GM04504 (cell line): Measurements from ENCODE around the gene EFCAB12.

Experiments used
- DNase-seq: peaks from one replicate; pipeline ENCODE4 v3.0.0-alpha.2; 2012; ENCODE audit warnings: low read depth

Gene EFCAB12

GRCh38 chr3:129428376-129429079 is at the start of gene EFCAB12:
Gene EFCAB12 (minus strand): TSS chr3:129428636. CDS start chr3:129428488, 148 bp downstream.
- peak; percentile 75 for DNase-seq

GRCh38 chr3:129476586-129476985 is 48.1 kb upstream of the EFCAB12 start:
- DNase-seq = no peak

GRCh38 chr3:129475863-129476262 is 47.4 kb upstream of the EFCAB12 start:
- DNase-seq = no peak

- DNase-seq = no peak
These were observed 46.8 kb upstream of the EFCAB12 start for GRCh38 chr3:129474984-129475804.

GRCh38 chr3:129473769-129474152 is 45.3 kb upstream of the EFCAB12 start:
- no peak for DNase-seq

- no peak for DNase-seq
These were observed 44.8 kb upstream of the EFCAB12 start for GRCh38 chr3:129473067-129473768.

GRCh38 chr3:129470861-129471260 is 42.4 kb upstream of the EFCAB12 start:
- no peak for DNase-seq

- DNase-seq = no peak
These were observed 40.6 kb upstream of the EFCAB12 start for GRCh38 chr3:129469026-129469425.

- DNase-seq = no peak
These were observed 39.5 kb upstream of the EFCAB12 start for GRCh38 chr3:129467932-129468331.

- DNase-seq = no peak
These were observed 35.3 kb upstream of the EFCAB12 start for GRCh38 chr3:129463716-129464115.

- DNase-seq = no peak
These were observed 34.7 kb upstream of the EFCAB12 start for GRCh38 chr3:129463094-129463493.

GRCh38 chr3:129462361-129462968 is 34.0 kb upstream of the EFCAB12 start:
- no peak for DNase-seq

- DNase-seq = no peak
These were observed 33.2 kb upstream of the EFCAB12 start for GRCh38 chr3:129461461-129462146.

GRCh38 chr3:129461022-129461421 is 32.6 kb upstream of the EFCAB12 start:
- DNase-seq = peak; percentile 42

GRCh38 chr3:129460572-129460971 is 32.1 kb upstream of the EFCAB12 start:
- no peak for DNase-seq

- no peak for DNase-seq
These were observed 31.7 kb upstream of the EFCAB12 start for GRCh38 chr3:129460155-129460554.

GRCh38 chr3:129453732-129454131 is 25.3 kb upstream of the EFCAB12 start:
- DNase-seq = no peak

GRCh38 chr3:129449279-129450115 is 21.1 kb upstream of the EFCAB12 start:
- no peak for DNase-seq

GRCh38 chr3:129448186-129448895 is 19.9 kb upstream of the EFCAB12 start:
- no peak for DNase-seq

- DNase-seq = no peak
These were observed 18.5 kb upstream of the EFCAB12 start for GRCh38 chr3:129446926-129447325.
